DND-41 (cell line): ENCODE measurements around the gene EPM2AIP1.

ENCODE experiments used
- EZH2 ChIP-seq: IDR thresholded peaks from 3 replicates; pipeline ENCODE4 v1.6.1; 2012; ENCODE audit warnings: borderline replicate concordance, low read depth, mild to moderate bottlenecking, moderate library complexity, low read length, inconsistent platforms; ENCODE audit not compliant: severe bottlenecking
- TF ChIP-seq, protein P1 (sequence below): IDR thresholded peaks from 2 replicates; pipeline ENCODE4 v1.5.1; 2012; ENCODE audit warnings: borderline replicate concordance, low read length, moderate library complexity, mild to moderate bottlenecking; ENCODE audit not compliant: poor library complexity, severe bottlenecking; ENCODE audit errors: extremely low read depth

DNA sequence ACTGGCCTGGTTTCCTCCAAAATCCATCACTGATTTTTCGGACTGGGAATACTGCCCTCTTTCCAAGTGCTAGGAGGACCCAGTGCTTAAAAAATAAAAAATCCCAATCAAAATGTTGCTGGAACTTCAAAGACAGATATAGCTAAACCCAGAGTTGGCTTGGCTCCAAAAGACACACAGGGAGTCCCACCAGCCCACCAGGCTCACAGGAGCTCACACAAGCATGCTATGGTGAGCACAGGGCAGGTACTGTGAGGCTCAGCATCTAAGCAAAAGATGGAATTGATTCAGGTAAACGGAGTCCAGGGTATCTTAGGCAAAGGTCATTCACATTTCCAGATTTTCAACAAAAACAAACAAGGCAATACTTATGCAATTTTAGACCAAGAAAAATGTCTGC lies 51.8 kb downstream of the EPM2AIP1 start:
- TF ChIP-seq, protein P1, sequence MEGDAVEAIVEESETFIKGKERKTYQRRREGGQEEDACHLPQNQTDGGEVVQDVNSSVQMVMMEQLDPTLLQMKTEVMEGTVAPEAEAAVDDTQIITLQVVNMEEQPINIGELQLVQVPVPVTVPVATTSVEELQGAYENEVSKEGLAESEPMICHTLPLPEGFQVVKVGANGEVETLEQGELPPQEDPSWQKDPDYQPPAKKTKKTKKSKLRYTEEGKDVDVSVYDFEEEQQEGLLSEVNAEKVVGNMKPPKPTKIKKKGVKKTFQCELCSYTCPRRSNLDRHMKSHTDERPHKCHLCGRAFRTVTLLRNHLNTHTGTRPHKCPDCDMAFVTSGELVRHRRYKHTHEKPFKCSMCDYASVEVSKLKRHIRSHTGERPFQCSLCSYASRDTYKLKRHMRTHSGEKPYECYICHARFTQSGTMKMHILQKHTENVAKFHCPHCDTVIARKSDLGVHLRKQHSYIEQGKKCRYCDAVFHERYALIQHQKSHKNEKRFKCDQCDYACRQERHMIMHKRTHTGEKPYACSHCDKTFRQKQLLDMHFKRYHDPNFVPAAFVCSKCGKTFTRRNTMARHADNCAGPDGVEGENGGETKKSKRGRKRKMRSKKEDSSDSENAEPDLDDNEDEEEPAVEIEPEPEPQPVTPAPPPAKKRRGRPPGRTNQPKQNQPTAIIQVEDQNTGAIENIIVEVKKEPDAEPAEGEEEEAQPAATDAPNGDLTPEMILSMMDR, result no peak
- no peak for TF ChIP-seq EZH2
